ENCODE measurements around the gene PNPLA3. TPM values are rescaled to one million over a fixed set of nuclear protein-coding genes. Genes with fewer than 3 reads are reported as not detected.
A peak's percentile ranks its signal among the peaks of the same experiment; 100 is the strongest.

Gene PNPLA3
- total RNA-seq, 1 experiment from 2014 or later: 17.5 TPM

GRCh38 chr22:43881091-43882061 lies 42.2 kb upstream of the PNPLA3 start:
- Histone ChIP-seq H3K23ac (ENCODE audit: insufficient read length, low read depth, low read length) (no peak overlapping the region), H3K9me3 (ENCODE audit: control insufficient read depth, low read depth, low read length) (no peaks in the 10 kb centered on the region), H3K4me2 (ENCODE audit: insufficient read depth, insufficient read length, low read length) (no peak overlapping the region), H2BK20ac (ENCODE audit: low read depth, low read length, poor library complexity, severe bottlenecking) (no peak overlapping the region), H2BK15ac (ENCODE audit: low read depth, low read length) (no peak overlapping the region), H3K23me2 (ENCODE audit: insufficient read length, low read depth, low read length, poor library complexity, severe bottlenecking) (no peaks in the 10 kb centered on the region), H4K8ac (replicated peaks; ENCODE audit: insufficient read length, low read depth, low read length) (no peak overlapping the region), H3K56ac (ENCODE audit: insufficient read length, low read depth, low read length) (no peak overlapping the region), H3K79me2 (ENCODE audit: insufficient read depth, low read length) (no peaks in the 10 kb centered on the region), H2BK120ac (ENCODE audit: low read depth, low read length, poor library complexity, severe bottlenecking) (no peak overlapping the region), H4K20me1 (ENCODE audit: control insufficient read depth, insufficient read depth, insufficient read length) (no peaks in the 10 kb centered on the region), H3K4ac (ENCODE audit: low read depth, low read length) (no peak overlapping the region), H3K9ac (ENCODE audit: extremely low read depth, insufficient read length, low read length) (no peak overlapping the region), H2AK5ac (ENCODE audit: insufficient read length, low read length) (no peak overlapping the region), H3K4me1 (ENCODE audit: insufficient read depth, low read length) (no peaks in the 10 kb centered on the region), H2AFZ (ENCODE audit: low read length) (no peak overlapping the region), H2BK12ac (ENCODE audit: insufficient read length, low read depth, low read length) (no peak overlapping the region), H3T11ph (ENCODE audit: low read length) (no peak overlapping the region), H3K14ac (ENCODE audit: insufficient read depth, low read length) (no peak overlapping the region), H3K27me3 (ENCODE audit: insufficient read depth, low read length) (no peaks in the 10 kb centered on the region), H3K27ac (ENCODE audit: insufficient read length, low read depth, low read length) (no peak overlapping the region), H4K5ac (ENCODE audit: insufficient read length, low read depth, low read length) (no peak overlapping the region), H2BK5ac (ENCODE audit: insufficient read length, low read length) (no peak overlapping the region), H4K91ac (ENCODE audit: insufficient read length, low read depth, low read length) (no peak overlapping the region), H3K18ac (ENCODE audit: insufficient read length, low read depth, low read length) (no peak overlapping the region), H3K79me1 (ENCODE audit: insufficient read depth, low read depth, low read length, poor library complexity, severe bottlenecking) (no peaks in the 10 kb centered on the region)
- no CpG with 5 or more reads among the region's 19 CpGs for WGBS (ENCODE audit: extremely low coverage, insufficient read length, low lambda C conversion rate)
- H3K27ac Mint-ChIP-seq: no peak overlapping the region
- no peak overlapping the region for H3K4me3 Mint-ChIP-seq
- H3K27me3 Mint-ChIP-seq (ENCODE audit: low read depth): peaks cover 1% of the 10 kb centered on the region; the same call in 1 of the 2 replicates
- TF ChIP-seq CTCF (conservative IDR thresholded peaks at IDR 0.05): no peak
- DNase-seq: peak; percentile 15
- no peaks in the 10 kb centered on the region for H3K9me3 Mint-ChIP-seq
- peaks cover 2 to 8% (median 4%) of the 10 kb centered on the region in 3 experiments; a peak in 4 of 7 replicates for H3K36me3 Mint-ChIP-seq (ENCODE audit: insufficient read depth in 1 of 3, low read depth in 3 of 3)
- H3K4me1 Mint-ChIP-seq: peaks cover 7 to 13% of the 10 kb centered on the region in 2 experiments
